Common myeloid progenitor, CD34-positive (primary cell): ENCODE measurements around the gene WDFY4.
A peak's percentile ranks its signal among the peaks of the same experiment; 100 is the strongest.

Source experiments
- CTCF ChIA-PET: fragments of 350-600 bp; sonication (Branson Sonifier 250); formaldehyde crosslinking; loops from one replicate; lab custom pipeline; 2021; ENCODE audit warnings: antibody characterized with exemption; lab: Charles Lee
- POLR2A ChIA-PET: fragments of 350-600 bp; sonication (Branson Sonifier 250); formaldehyde crosslinking; loops from one replicate; lab custom pipeline; 2021; ENCODE audit warnings: antibody characterized with exemption; lab: Charles Lee
- DNase-seq, 3 donors: peaks; one replicate each; pipeline versions ENCODE4 v3.0.0 to v3.0.0-alpha.2; 2013
- H3K27ac ChIP-seq, 2 experiments: 1 replicate in 1 of 2; 2 replicates in 1 of 2; pipeline ENCODE4 v1.7.0; 2013; ENCODE audit warnings: inconsistent platforms in 2 of 2, low read length in 2 of 2, mild to moderate bottlenecking in 2 of 2, low read depth in 1 of 2, moderate library complexity in 1 of 2; ENCODE audit not compliant: severe bottlenecking in 2 of 2, insufficient read depth in 1 of 2, poor library complexity in 1 of 2
- H3K27me3 ChIP-seq, 5 experiments: replicated peaks in 2 of 5; 1 replicate in 3 of 5; 2 replicates in 2 of 5; pipeline versions ENCODE4 v1.6.1 to v1.7.0; 2013; ENCODE audit warnings: low read length in 4 of 5, mild to moderate bottlenecking in 2 of 5, moderate library complexity in 2 of 5, inconsistent platforms in 1 of 5; ENCODE audit not compliant: insufficient read depth in 5 of 5, control insufficient read depth in 4 of 5
- H3K36me3 ChIP-seq, 4 experiments: 1 replicate in 2 of 4; 2 replicates in 2 of 4; pipeline versions ENCODE4 v1.6.1 to v1.7.0; 2013; ENCODE audit warnings: low read length in 3 of 4, control low read depth in 1 of 4, mild to moderate bottlenecking in 1 of 4; ENCODE audit not compliant: control insufficient read depth in 4 of 4, insufficient read depth in 4 of 4
- H3K4me1 ChIP-seq, 4 experiments: 1 replicate in 3 of 4; 2 replicates in 1 of 4; pipeline versions ENCODE4 v1.6.1 to v1.7.1; 2013; ENCODE audit warnings: low read length in 3 of 4, mild to moderate bottlenecking in 3 of 4, control low read depth in 1 of 4, inconsistent platforms in 1 of 4, moderate library complexity in 1 of 4; ENCODE audit not compliant: control insufficient read depth in 4 of 4, insufficient read depth in 4 of 4; ENCODE audit errors: control extremely low read depth in 1 of 4
- H3K4me3 ChIP-seq, 7 experiments: 1 replicate in 4 of 7; 2 replicates in 3 of 7; pipeline versions ENCODE4 v1.5.1 to v1.7.0; 2013; ENCODE audit warnings: mild to moderate bottlenecking in 7 of 7, low read length in 6 of 7, moderate library complexity in 6 of 7, inconsistent platforms in 2 of 7, low read depth in 2 of 7, control low read depth in 1 of 7; ENCODE audit not compliant: insufficient read depth in 4 of 7, control insufficient read depth in 1 of 7; ENCODE audit errors: extremely low read depth in 1 of 7
- H3K9me3 ChIP-seq, 5 experiments: 1 replicate in 4 of 5; 2 replicates in 1 of 5; pipeline versions ENCODE4 v1.6.1 to v1.7.1; 2013; ENCODE audit warnings: low read length in 4 of 5, mild to moderate bottlenecking in 2 of 5, inconsistent platforms in 1 of 5, low read depth in 1 of 5, moderate library complexity in 1 of 5; ENCODE audit not compliant: control insufficient read depth in 4 of 5, insufficient read depth in 2 of 5; ENCODE audit errors: control extremely low read depth in 1 of 5
- WGBS: methylation state at CpG from one replicate; pipeline ENCODE4 v1.1.5; 2013; ENCODE audit not compliant: insufficient coverage; 5-methylcytosine and 5-hydroxymethylcytosine counted together

Gene WDFY4

DNA sequence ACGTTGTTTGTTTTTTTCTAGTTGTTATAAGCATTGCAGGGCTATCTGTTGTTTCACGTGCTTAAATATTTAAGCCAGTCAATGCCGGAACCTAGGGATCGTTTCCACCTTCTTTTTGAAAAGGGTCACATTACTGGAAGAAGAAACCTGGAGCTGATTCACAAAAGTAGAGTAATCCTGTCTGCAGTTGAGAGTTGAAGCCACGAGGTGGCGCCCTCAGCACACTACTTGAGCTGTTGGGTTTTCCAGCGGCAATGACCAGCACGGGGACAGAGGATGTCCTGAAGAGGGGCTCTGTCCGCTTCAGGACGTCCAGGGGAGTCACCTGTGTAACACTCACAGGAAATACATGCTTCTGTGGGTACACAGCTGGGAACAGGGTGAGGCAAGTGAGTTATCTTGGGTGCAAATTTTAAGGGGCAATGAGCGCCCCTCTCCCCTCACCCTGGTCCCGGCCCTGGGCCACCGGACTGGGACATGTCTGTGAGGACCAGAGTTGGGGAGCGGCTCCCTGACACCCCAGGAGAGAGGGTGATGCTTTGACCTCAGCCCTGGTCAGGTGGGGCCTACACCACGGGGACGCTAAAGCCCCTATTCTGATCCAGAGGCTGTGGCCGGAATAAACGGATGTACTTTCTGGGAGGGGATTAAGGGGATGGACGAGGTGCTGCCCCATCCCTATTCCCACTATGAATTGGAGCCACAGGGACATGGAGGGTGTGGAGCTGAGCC lies 26.3 kb upstream of the WDFY4 start:
- DNase-seq, result peak; percentile 59 to 77 (median 65)
- POLR2A ChIA-PET, result no interaction called here
- Histone ChIP-seq H3K4me1 (peaks cover 0 to 18% (median 14%) of the 10 kb centered on the region in 4 experiments), H3K27ac (no peak overlapping the region), H3K9me3 (no peaks in the 10 kb centered on the region), H3K27me3 (peaks cover 0 to 6% (median 2%) of the 10 kb centered on the region in 5 experiments), H3K4me3 (no peak overlapping the region), H3K36me3 (no peaks in the 10 kb centered on the region)
- CTCF ChIA-PET, result interaction anchor here (0.6 to 13.5 kb wide), 45 partner anchors 10 to 861 kb away, joined by 3 to 381 read pairs (median 4); partner anchors contain the start of genes ARHGAP22 and WDFY4
- WGBS, result 49% methylated on average over 17 of the region's 19 CpGs

DNA sequence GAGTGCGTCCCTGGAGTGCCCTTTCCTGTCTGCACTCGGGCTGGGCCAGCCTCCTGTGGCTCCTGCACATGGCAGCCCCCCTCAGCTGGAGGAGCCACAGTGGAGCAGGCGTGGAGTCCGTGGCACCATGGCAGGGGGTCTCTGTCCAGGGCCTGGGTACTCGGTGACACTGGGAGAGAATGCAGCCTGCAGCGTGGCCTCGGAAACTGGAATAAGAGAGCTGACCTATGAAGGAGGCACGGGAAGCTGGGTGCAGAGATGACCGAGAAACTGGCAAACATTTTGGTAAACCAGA lies 25.8 kb upstream of the WDFY4 start:
- CTCF ChIA-PET, result interaction anchor here (0.7 to 13.5 kb wide), 22 partner anchors 10 to 854 kb away, joined by 3 to 381 read pairs (median 5); partner anchors contain the start of genes ARHGAP22 and WDFY4
- WGBS, result 96% methylated on average over 8 of the region's 9 CpGs
- POLR2A ChIA-PET, result no interaction called here
- DNase-seq, result no peak
- Histone ChIP-seq H3K27me3 (peaks cover 0 to 6% (median 2%) of the 10 kb centered on the region in 5 experiments), H3K9me3 (no peaks in the 10 kb centered on the region), H3K4me3 (no peak overlapping the region), H3K4me1 (peaks cover 0 to 18% (median 14%) of the 10 kb centered on the region in 4 experiments), H3K36me3 (no peaks in the 10 kb centered on the region), H3K27ac (no peak overlapping the region)

DNA sequence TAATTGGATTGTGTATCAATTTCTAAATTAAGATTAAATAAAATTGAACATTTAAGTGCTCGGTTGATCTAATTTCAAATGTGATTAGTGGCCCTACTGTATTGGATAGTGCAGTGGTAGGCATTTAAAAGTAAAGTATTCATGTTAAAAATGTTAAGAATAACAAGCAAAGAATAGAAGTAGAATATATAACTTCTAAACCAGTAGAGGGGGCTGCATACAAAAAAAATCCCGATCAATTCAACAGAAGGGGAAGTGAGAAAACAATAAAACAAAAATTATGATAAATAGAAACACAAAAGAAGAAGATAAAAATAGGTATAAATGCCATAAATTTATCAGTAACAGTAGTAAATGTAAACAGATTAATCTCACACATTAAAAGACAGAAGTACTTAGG lies 24.9 kb upstream of the WDFY4 start:
- Histone ChIP-seq H3K27ac (no peak overlapping the region), H3K9me3 (no peaks in the 10 kb centered on the region), H3K4me3 (no peak overlapping the region), H3K36me3 (no peaks in the 10 kb centered on the region), H3K4me1 (peaks cover 0 to 18% (median 14%) of the 10 kb centered on the region in 4 experiments), H3K27me3 (peaks cover 0 to 6% (median 2%) of the 10 kb centered on the region in 5 experiments)
- POLR2A ChIA-PET, result no interaction called here
- DNase-seq, result peak; percentile 46 to 70 (median 66)
- CTCF ChIA-PET, result interaction anchor here (6.2 kb wide), 1 partner anchor 40 kb away, joined by 39 read pairs; no protein-coding TSS in a partner anchor
- no CpG with 5 or more reads among the region's 2 CpGs for WGBS

DNA sequence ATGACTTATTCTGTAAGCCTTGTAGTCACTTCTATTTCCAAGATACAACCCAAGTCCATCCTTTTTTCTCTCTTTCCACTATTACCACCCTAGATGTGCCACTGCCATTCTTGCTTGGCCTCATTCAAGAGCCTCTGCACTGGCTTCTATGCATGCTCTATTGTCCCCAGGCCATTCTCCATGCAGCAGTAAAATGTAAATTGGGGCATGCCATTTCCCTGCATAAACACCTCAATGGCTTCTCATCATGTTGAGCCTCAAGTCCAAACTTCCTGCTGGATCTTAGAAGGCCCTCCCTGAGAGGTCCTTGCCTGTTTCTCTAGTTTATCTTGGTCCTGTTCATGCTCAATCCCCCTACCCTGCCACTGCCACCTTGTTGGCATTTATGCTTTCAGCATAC lies 23.2 kb upstream of the WDFY4 start:
- Histone ChIP-seq H3K27me3 (peaks cover 0 to 3% (median 0%) of the 10 kb centered on the region in 5 experiments), H3K27ac (no peak overlapping the region), H3K4me3 (no peak overlapping the region), H3K36me3 (no peaks in the 10 kb centered on the region), H3K4me1 (peaks cover 0 to 8% (median 6%) of the 10 kb centered on the region in 4 experiments), H3K9me3 (peaks cover 0 to 7% (median 0%) of the 10 kb centered on the region in 5 experiments)
- ChIA-PET CTCF (interaction anchor here (1.2 to 6.2 kb wide), 2 partner anchors 38 to 110 kb away, joined by 3 to 39 read pairs; no protein-coding TSS in a partner anchor), POLR2A (no interaction called here)
- no peak for DNase-seq

DNA sequence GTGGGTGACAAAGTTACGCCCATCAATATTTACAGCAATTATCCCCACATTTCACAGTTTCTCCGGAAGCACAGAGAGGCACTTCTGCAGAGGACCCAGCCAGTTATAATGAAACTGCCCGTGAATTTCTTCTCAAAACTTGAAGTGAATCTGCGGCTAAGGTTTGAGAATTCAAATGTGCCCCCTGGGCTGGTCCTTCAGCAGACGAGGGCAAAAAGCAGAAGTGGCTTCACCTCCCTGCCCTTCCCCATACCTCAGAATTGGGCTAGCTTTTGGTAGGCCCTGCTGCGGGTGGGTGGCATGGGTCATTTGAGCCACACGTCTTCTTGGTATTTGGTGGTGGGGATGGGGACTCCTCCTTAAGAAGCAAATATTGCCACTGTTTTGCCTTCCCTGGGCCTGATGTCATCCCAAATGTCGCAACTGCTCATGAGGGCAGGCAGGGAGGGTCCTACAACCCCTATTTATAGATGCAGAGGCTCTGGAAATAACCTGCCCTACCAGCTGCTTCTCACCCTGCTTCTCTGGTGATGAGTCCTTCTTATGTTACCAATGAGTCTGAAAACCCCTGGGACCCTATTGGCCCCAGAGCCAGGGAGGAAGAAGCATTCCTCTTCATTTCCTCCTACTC lies 16.6 kb upstream of the WDFY4 start:
- no peak overlapping the region for H3K4me3 ChIP-seq
- 64% methylated on average over 5 of the region's 8 CpGs for WGBS
- ChIA-PET CTCF (interaction anchor here (0.9 kb wide), 1 partner anchor 11 kb away, joined by 3 read pairs; no protein-coding TSS in a partner anchor), POLR2A (no interaction called here)
- DNase-seq, result peak; percentile 25 to 78 (median 68)
- peaks cover 0 to 9% (median 0%) of the 10 kb centered on the region in 5 experiments for H3K9me3 ChIP-seq
- no peaks in the 10 kb centered on the region for H3K27me3 ChIP-seq
- peaks cover 0 to 14% (median 0%) of the 10 kb centered on the region in 4 experiments for H3K4me1 ChIP-seq
- H3K27ac ChIP-seq, result no peak overlapping the region
- H3K36me3 ChIP-seq, result no peaks in the 10 kb centered on the region

DNA sequence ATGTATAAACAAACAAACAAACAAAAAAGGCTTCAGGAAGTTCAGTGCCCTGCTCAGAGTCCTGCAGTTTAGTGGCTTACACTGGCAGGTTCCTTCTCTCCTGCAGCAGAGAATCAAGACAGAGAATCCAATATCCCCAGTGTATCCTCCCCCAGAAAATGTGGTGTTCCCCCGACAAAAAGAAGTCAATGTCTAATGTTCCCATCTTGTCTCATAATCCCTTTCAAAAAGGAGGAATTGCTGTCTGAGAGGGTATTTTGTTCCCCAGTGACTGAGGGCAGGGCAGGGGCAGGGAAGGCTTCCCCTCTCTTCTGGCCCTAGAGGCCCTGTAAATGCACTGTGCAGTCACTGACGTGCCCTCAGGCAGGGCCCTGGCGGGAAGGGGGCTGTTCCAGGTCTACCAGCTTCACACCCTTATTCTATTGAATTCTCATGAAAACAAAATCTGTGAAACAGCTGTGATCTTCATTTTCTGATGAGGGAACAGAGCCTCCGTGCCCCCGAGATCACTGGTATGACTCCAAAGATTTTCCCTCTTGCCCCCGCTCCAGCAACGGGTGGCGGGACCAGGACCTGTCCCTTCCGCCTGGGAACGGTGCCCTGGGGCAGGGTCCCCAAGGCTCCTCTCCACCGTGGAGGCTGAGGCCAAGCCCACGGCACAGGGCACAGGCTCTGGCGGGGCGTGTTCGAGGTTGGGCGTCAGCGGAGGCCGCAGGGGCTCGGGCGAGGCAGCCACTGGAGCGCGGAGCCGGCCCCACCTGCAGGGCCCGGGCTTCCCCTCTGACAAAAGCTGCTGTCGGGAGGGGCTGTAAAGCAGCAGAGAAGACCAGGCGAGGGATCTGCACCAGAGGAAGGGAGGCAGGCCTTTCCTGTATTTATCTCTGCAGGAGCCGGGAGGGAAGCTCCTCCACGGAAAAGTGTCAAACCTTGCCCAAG lies 13.4 kb upstream of the WDFY4 start:
- Histone ChIP-seq H3K4me3 (no peak overlapping the region), H3K36me3 (no peaks in the 10 kb centered on the region), H3K27ac (peak overlapping the region in 1 of 2 experiments; percentile 34), H3K9me3 (peaks cover 0 to 2% (median 0%) of the 10 kb centered on the region in 5 experiments), H3K27me3 (no peaks in the 10 kb centered on the region), H3K4me1 (peaks cover 0 to 14% (median 0%) of the 10 kb centered on the region in 4 experiments)
- peak in 1 of 3 donors; percentile 42 for DNase-seq
- ChIA-PET POLR2A (no interaction called here), CTCF (interaction anchor here (0.9 kb wide), 1 partner anchor 13 kb away, joined by 3 read pairs; no protein-coding TSS in a partner anchor)
- WGBS, result 91% methylated on average over 28 of the region's 28 CpGs
